Germinal center (tissue), 1 donor: Measurements from ENCODE around the gene ZG16.

ENCODE experiments used
- DNase-seq: peaks from one replicate; pipeline ENCODE4 v3.0.0; 2012; ENCODE audit warnings: mixed read lengths, low spot score

The ZG16 gene

GRCh38 chr16:29809850-29810698 is 32.0 kb downstream of the ZG16 start:
- DNase-seq = no peak

DNA sequence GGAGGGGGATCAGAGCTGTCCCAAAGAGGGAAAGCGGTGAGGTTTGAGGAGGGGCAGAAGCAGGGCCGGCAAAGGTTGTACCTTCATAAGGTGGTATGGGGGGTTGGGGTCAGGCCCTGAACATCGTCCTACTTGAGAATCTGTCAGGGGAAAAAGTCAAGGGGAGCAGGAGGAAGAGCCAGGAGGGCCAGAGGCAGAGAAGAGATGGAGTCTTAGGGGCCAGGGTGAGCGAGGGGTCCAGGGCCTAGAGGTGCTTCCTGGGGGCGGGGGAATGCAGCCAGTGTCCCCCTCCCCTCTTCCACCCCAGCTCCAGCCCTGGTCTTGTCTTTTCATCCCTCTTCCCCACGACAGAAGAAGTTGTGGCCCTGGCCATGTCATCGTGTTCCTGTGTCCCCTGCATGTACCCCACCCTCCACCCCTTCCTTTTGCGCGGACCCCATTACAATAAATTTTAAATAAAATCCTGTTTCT is 32.7 kb downstream of the ZG16 start:
- no peak for DNase-seq

GRCh38 chr16:29811170-29811895 is 33.3 kb downstream of the ZG16 start:
- DNase-seq = no peak

- no peak for DNase-seq
Observed at GRCh38 chr16:29811896-29812665, 34.0 kb downstream of the ZG16 start, which contains the start of gene PRRT2. TSS of gene PRRT2 (plus strand) at chr16:29812193. CDS start at chr16:29813055, 862 bp downstream.

DNA sequence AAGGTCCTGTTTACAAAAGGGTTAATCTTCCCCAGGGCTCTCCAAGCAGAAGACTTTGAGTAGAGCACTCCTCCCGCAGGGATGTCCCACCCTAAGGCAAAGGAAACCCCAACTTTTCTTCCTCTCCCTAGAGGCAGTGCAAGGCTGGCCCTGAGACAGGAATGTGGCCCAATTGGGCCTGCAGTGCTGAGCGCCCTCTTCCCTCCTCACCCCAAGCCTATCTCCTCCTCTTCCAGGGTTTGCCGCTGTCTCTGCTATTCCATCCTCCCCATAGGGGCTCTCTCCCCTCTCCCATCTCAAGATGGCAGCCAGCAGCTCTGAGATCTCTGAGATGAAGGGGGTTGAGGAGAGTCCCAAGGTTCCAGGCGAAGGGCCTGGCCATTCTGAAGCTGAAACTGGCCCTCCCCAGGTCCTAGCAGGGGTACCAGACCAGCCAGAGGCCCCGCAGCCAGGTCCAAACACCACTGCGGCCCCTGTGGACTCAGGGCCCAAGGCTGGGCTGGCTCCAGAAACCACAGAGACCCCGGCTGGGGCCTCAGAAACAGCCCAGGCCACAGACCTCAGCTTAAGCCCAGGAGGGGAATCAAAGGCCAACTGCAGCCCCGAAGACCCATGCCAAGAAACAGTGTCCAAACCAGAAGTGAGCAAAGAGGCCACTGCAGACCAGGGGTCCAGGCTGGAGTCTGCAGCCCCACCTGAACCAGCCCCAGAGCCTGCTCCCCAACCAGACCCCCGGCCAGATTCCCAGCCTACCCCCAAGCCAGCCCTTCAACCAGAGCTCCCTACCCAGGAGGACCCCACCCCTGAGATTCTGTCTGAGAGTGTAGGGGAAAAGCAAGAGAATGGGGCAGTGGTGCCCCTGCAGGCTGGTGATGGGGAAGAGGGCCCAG is 34.9 kb downstream of the ZG16 start:
- no peak for DNase-seq

DNA sequence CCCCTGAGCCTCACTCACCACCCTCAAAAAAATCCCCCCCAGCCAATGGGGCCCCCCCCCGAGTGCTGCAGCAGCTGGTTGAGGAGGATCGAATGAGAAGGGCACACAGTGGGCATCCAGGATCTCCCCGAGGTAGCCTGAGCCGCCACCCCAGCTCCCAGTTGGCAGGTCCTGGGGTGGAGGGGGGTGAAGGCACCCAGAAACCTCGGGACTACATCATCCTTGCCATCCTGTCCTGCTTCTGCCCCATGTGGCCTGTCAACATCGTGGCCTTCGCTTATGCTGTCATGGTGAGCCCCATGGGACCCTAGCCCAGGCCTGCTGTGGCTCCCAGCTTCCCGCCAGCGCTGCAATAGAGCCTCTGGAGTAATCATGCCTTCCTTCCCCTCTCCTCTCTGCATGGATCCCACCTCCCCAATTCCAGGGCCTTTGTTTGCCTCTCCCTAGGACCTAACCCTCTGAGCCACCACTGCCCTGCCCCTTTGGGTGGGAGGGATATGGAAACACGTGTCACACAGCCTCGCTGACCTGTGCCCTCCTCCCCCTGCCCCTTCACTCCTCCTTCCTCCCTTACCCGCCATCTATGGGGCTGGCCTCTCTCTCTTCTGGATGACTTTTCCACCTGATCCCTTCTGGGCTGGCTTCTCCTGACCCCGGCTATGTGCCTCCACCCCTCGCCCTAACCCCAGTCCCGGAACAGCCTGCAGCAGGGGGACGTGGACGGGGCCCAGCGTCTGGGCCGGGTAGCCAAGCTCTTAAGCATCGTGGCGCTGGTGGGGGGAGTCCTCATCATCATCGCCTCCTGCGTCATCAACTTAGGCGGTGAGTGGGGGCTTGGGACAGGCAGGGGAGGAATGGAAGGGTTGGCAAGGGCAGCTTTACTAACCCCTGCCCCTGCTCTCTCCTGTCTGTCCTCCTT is 35.8 kb downstream of the ZG16 start:
- DNase-seq = no peak

DNA sequence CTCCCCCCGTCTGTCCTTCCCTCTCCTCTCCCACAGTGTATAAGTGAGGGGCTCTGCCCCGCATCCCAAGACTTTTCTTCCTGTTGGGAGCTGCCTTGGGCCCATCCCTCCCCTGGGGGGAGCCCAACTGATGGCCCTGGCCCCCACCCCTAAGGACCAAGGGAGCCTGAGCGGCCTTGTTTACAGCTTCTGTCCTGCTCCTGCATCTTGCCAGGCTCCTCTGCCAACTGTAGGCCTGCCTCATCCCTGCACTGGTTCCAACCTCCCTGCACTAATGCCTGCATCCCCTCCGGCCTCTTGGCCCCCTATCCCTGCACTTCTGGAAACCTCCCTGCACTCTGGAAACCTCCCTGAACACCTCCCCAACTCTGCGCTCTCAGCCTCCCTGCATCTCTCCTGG is 36.5 kb downstream of the ZG16 start:
- no peak for DNase-seq

- DNase-seq = no peak
Observed at GRCh38 chr16:29815032-29815721, 37.1 kb downstream of the ZG16 start.

- DNase-seq = peak; percentile 96
Observed at GRCh38 chr16:29815793-29816693, 38.0 kb downstream of the ZG16 start, which contains the start of gene PAGR1. TSS of gene PAGR1 (plus strand) at chr16:29816152. CDS start at chr16:29816526, 374 bp downstream.

DNA sequence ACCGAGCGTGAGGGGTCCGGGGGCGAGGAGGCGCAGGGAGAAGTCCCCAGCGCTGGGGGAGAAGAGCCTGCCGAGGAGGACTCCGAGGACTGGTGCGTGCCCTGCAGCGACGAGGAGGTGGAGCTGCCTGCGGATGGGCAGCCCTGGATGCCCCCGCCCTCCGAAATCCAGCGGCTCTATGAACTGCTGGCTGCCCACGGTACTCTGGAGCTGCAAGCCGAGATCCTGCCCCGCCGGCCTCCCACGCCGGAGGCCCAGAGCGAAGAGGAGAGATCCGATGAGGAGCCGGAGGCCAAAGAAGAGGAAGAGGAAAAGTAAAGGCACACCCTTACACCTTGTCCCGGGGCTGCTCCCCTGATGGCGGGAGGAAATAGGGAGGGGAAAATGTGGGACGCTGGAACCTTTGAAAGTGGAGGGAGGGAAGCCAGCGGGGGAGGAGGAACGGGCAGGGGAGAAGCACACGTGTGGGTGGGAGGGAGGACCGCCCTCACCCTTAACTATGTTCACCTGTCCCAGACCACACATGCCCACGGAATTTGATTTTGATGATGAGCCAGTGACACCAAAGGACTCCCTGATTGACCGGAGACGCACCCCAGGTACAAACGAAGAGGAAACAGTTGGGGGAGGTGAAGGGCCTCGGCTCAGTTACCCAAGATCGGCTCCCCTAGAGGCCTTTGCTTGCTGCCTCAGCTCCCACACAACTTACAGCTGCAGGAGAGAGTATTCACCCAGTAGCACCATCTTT is 38.8 kb downstream of the ZG16 start:
- peak; percentile 59 for DNase-seq

DNA sequence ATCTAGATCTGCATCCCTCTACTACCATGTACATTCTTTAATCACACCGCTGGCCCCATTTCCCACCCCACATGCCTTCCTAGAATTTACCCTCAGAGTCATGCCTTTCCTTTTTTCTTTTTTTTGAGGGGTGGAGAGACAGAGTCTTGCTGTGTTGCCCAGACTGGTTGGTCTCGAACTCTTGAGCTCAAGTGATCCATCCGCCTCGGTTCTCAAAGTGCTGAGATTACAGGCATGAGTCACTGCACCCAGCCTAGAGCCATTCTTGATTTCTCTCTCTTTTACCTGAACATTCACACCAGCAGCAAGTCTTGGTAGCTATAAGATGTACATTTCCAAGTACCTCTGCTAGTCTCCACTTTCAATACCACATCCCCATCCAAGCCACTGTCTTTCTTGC is 40.0 kb downstream of the ZG16 start:
- DNase-seq = no peak

DNA sequence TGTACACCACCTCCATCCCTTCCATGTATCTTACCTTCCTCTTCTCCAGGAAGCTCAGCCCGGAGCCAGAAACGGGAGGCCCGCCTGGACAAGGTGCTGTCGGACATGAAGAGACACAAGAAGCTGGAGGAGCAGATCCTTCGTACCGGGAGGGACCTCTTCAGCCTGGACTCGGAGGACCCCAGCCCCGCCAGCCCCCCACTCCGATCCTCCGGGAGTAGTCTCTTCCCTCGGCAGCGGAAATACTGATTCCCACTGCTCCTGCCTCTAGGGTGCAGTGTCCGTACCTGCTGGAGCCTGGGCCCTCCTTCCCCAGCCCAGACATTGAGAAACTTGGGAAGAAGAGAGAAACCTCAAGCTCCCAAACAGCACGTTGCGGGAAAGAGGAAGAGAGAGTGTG is 41.5 kb downstream of the ZG16 start:
- no peak for DNase-seq

- DNase-seq = peak; percentile 79
Observed at GRCh38 chr16:29820271-29820701, 42.2 kb downstream of the ZG16 start, which contains the start of gene MVP. TSS of gene MVP (plus strand) at chr16:29820462. CDS start at chr16:29830550, 10,088 bp downstream.

- no peak for DNase-seq
Observed at GRCh38 chr16:29820730-29821642, 42.9 kb downstream of the ZG16 start.

DNA sequence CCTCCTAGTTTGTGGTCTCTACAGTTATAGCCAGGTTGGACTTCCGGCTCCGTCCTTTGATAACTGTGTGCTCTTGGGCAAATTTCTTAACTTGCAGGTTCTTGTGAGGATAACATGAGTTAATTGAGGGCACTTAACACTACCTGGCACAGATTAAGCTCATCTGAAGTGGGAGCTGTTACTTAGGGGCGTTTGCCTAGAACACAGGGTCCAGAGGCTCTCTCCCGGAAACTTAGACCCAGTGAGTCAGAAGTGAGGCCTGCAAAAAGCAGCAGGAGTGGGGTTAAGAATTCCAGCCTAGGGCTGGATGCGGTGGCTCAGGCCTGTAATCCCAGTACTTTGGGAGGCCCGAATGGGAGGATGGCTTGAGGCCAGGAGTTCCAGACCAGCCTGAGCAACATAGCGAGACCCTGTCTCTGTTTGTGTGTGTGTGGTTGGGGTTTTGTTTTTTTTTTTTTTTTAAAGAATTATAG is 43.6 kb downstream of the ZG16 start:
- no peak for DNase-seq

- no peak for DNase-seq
Observed at GRCh38 chr16:29824589-29825144, 46.6 kb downstream of the ZG16 start.
